Lower leg skin (tissue), 4 donors: ENCODE data around the gene TMEM154. TPM values are rescaled to one million over a fixed set of nuclear protein-coding genes. Genes with fewer than 3 reads are reported as not detected.

Experiments used
- DNase-seq, 2 donors: peaks; one replicate each; pipeline ENCODE4 v3.0.0-alpha.2; 2019; ENCODE audit warnings: low spot score in 2 of 2
- H3K4me3 ChIP-seq: fragments of 200-600 bp; sonication (generic); 2 replicates; pipeline ENCODE4 v1.5.1; 2017; ENCODE audit warnings: mild to moderate bottlenecking, low read depth; ENCODE audit not compliant: poor library complexity, severe bottlenecking
- POLR2A ChIP-seq, 2 donors: fragments of 450-650 bp; IDR thresholded peaks; one replicate each; pipeline ENCODE4 v1.6.1; 2016 to 2017; ENCODE audit warnings: antibody characterized with exemption in 2 of 2, mild to moderate bottlenecking in 1 of 2, moderate library complexity in 1 of 2
- WGBS, 2 donors: methylation state at CpG; one replicate each; pipeline ENCODE4 v1.1.5; 2018; 5-methylcytosine and 5-hydroxymethylcytosine counted together
- intact Hi-C: fragments of 100-400 bp; cut with DNase I; formaldehyde crosslinking; loops from one replicate; pipeline ENCODE4 v1.15.0; 2023; ENCODE audit warnings: low total_unique reads
- total RNA-seq, 4 donors: library from RNA; depleted of rRNA; stranded (reverse); fragments of >200 nt; gene quantifications; one replicate each; pipeline ENCODE4 v1.1.0, GENCODE V29; 2016
- TF ChIP-seq, protein P1 (sequence below), 3 donors: fragments of 450-650 bp; IDR thresholded peaks; one replicate each; pipeline ENCODE4 v1.5.1; 2016; ENCODE audit warnings: antibody characterized with exemption in 3 of 3, mild to moderate bottlenecking in 3 of 3, moderate library complexity in 2 of 3

TMEM154 gene
- total RNA-seq, 4 donors from 2014 or later, result 73.1 to 139 (median 97.5) TPM

DNA sequence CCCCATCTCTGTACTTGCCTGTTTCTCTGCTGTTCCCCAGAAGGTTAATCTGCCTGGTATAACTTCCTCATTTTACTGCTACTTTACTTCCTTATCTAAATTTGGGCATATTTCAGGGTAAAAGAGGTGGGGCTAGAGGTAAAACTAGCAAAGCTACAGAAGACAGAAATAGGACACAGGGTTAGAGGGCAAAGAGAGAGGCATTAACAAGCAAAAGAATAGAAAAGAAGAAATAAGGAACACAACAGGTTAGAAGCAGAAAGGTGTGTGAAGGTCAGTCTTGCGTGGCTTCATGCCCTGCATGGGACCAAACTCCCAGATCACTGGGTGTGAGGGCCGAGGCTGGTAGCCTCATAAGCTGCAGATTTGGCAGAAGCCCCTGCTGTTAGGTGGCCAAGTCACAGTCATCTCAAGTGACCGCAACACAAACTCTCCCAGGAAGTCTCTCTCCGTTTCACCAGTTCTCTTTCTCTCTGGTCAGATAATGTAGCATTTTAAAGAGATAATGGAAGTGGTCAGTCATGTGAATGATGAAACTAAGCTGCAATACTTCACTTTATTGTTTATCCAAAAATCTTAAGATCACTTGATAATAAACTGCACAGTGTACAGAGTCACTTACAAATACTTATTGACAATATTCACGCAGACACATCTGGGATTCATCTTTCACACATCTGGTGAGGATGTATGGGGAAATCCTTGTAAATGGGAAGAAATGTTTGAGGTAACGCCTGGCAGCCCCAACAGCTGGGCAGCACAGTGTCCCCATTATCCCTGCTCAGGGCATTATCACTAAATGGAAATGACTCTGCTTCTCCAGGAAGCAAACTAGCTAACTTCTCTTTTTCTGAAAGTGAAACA, 16.4 kb downstream of the TMEM154 start:
- TF ChIP-seq POLR2A (IDR thresholded peaks at IDR 0.05), result no peak
- TF ChIP-seq, protein P1, sequence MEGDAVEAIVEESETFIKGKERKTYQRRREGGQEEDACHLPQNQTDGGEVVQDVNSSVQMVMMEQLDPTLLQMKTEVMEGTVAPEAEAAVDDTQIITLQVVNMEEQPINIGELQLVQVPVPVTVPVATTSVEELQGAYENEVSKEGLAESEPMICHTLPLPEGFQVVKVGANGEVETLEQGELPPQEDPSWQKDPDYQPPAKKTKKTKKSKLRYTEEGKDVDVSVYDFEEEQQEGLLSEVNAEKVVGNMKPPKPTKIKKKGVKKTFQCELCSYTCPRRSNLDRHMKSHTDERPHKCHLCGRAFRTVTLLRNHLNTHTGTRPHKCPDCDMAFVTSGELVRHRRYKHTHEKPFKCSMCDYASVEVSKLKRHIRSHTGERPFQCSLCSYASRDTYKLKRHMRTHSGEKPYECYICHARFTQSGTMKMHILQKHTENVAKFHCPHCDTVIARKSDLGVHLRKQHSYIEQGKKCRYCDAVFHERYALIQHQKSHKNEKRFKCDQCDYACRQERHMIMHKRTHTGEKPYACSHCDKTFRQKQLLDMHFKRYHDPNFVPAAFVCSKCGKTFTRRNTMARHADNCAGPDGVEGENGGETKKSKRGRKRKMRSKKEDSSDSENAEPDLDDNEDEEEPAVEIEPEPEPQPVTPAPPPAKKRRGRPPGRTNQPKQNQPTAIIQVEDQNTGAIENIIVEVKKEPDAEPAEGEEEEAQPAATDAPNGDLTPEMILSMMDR (IDR thresholded peaks at IDR 0.05), result no peak
- H3K4me3 ChIP-seq, result no peak overlapping the region
- intact Hi-C loops, result no loop called here
- WGBS, 2 donors, result 67 to 80% methylated on average over 6 of the region's 6 CpGs
- DNase-seq, result no peak

DNA sequence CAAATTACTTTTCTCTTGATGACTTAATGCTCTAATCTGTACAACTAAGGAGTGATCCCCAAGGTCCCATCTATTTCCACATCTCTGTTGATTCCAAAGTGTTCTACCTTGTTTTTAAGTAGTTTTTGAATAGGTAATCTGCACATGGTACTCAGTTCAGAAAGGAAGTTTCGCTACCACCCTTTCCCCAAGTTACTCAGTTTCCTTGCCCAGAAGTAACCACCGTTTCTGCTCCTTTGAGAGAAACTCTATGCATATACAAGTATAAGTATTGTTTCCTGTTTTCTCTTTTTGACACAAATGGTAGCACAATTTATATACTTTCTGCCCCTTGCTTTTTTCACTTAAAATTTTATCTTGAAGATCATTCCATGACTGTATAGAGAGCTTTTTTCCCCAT, 18.1 kb downstream of the TMEM154 start:
- TF ChIP-seq POLR2A (IDR thresholded peaks at IDR 0.05), result no peak
- TF ChIP-seq, protein P1 (IDR thresholded peaks at IDR 0.05), result no peak
- DNase-seq, result no peak
- no peak overlapping the region for H3K4me3 ChIP-seq
- 80 to 82% methylated on average over 2 of the region's 2 CpGs for WGBS, 2 donors
- intact Hi-C loops, result no loop called here

DNA sequence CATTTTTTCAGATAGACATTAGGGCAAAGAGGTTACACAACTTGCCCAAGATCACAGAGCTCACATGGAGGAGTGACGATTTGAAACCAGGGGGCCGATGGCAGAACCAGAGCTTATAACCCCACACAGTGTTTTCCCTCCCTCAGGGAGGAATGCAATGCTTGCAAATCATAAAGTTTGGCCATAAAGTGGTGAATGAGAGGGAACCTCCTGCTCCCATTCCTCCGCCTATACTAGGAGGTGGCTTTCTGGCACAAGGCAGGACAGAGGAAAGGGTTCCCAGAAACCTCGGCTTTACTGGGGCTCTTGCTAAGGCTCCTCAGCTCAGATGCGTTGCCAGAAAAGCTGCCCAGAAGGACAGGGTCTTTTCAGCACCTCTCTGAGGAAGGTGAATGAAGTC, 19.3 kb downstream of the TMEM154 start:
- H3K4me3 ChIP-seq, result no peak overlapping the region
- intact Hi-C loops, result no loop called here
- 79 to 83% methylated on average over 5 of the region's 5 CpGs for WGBS, 2 donors
- TF ChIP-seq, protein P1 (IDR thresholded peaks at IDR 0.05), result no peak
- TF ChIP-seq POLR2A (IDR thresholded peaks at IDR 0.05), result no peak
- no peak for DNase-seq

DNA sequence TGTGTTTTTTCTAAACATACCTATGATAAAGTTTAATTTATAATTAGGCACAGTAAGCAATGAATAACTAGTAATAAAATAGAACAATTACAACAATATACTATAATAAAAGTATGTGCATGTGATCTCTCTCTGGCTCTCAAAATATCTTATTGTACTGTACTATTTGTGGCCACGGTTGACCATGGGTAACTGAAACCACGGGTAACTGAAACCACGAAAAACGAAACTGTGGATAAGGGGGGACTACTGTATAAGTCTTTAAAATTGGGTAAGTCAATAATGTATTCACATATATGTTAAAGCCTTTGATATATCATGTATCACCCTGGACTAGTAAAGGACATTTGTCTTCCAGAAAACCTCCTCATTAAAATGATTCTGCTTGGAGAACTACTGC, 20.0 kb downstream of the TMEM154 start:
- TF ChIP-seq, protein P1 (IDR thresholded peaks at IDR 0.05), result no peak
- TF ChIP-seq POLR2A (IDR thresholded peaks at IDR 0.05), result no peak
- intact Hi-C loops, result no loop called here
- DNase-seq, result no peak
- H3K4me3 ChIP-seq, result no peak overlapping the region
- 77 to 85% methylated on average over 4 of the region's 4 CpGs for WGBS, 2 donors

DNA sequence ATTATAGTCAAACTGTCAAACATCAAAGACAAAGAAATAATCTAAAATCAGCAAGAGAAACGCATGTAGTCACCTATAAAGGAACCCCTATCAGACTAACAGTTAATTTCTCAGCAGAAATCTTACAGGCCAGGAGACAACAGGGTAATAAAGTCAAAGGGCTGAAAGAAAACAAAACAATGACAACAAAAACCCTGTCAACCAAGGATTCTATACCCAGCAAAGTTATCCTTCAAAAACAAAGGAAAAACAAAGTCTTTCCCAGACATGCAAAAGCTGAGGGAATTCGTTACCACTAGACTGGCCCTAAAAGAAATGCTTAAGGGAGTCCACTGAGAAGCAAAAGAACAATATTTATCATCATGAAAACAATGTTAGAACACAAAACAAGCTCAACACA, 22.1 kb downstream of the TMEM154 start:
- no peak for DNase-seq
- no peak overlapping the region for H3K4me3 ChIP-seq
- intact Hi-C loops, result no loop called here
- WGBS, 2 donors, result 87% methylated on average over 2 of the region's 2 CpGs
- no peak for TF ChIP-seq POLR2A (IDR thresholded peaks at IDR 0.05)
- TF ChIP-seq, protein P1 (IDR thresholded peaks at IDR 0.05), result no peak
